Right ventricle myocardium superior (tissue), 1 donor: Measurements from ENCODE around the gene C22orf39. TPM values are rescaled to one million over a fixed set of nuclear protein-coding genes. Genes with fewer than 3 reads are reported as not detected.
A peak's percentile ranks its signal among the peaks of the same experiment; 100 is the strongest.

Experiments
- ATAC-seq: fragments of 200-7000 bp; cut with Tn5 transposase; one replicate; pipeline ENCODE4 v1.9.1; 2020; ENCODE audit warnings: mild to moderate bottlenecking; ENCODE audit not compliant: poor library complexity
- DNase-seq: peaks from one replicate; pipeline ENCODE4 v3.0.0-alpha.2; 2020
- intact Hi-C: fragments of 100-400 bp; cut with DNase I; formaldehyde crosslinking; loops from one replicate; pipeline ENCODE4 v1.11.2; 2022
- total RNA-seq: library from RNA; stranded (reverse); fragmentation: NEBNext Ultra II Directional; extraction: Animal tissue kit (Norgen Biotek cat#: 25700); gene quantifications from one replicate; pipeline ENCODE4 v1.2.1, GENCODE V29; 2021
- donor health status: DM: no; HTN: yes; CAD: no; lungs with severe emphysema.

C22orf39 gene
- total RNA-seq, 1 donor from 2014 or later: 65.7 TPM

DNA sequence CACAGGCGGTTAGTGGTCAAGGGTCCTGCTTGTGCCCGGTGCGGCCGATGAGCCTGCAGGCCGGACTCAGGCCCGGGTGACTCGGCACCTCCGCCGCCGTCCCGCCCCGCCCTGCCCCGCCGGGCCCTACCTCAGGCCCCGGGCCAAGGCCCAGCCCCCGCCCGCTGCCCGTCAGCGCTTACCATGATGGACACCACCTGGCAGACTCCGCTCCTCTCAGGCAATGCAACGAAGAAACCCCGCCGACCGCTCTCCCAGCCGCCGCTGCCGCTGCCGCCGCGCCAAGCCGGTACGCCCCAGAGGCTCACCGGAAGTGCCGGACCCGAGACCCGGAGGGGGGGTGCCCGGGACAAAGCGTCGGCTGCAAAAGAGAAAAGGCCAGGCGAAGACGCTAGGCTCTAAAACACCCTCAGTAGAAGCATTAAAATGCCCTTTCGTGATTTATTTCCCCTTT lies 31.4 kb upstream of the C22orf39 start, which contains the start of gene UFD1:
Gene UFD1, minus strand, starts transcription at position 293 of the 454 bp plus-strand sequence. Its CDS starts 108 bp downstream, at position 185.
- intact Hi-C loops: loop anchor here (10.0 kb wide), 1 partner anchor 94 kb away; no protein-coding TSS in a partner anchor
- DNase-seq (peak; percentile 90), ATAC-seq (peak; percentile 88)

DNA sequence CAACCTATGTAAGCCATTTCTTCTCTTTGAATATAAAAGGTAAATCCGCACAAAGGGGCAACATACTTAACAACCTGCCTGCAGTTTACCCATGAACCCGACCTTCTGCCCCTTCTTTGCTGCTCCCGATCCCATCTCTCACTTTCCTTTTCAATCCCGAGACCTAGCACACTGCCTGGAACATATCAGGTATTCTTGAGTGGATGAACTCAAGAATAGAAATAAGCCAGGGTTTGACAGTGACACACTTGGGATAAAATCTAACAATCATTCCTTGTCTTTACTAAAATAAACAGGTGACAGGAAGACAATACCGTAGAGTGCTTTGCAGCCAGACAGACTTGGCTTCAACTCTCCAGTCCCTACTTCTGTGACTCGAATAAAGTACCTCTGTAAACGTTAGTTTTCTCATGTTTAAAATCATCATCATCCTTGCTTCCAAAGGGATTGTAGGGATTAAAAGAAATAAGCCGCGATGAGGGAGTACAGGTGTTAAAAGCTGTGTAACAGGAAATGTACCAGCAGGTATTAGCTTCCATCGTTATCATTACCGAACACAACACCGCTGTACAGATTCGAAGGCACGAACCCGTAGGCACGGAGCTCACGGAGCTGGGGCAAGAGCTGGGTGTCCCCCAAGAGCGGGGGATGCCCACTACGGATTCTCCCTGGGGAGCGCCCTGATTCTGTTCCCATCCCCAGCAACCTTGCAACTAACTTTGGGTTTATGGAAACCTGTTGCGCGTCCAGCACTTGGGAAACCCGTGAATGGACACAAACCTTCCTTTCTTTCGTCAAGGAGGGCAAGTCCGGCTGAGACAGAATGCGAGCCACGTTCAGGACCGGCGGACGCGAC lies 30.8 kb upstream of the C22orf39 start:
- intact Hi-C loops: loop anchor here (10.0 kb wide), 1 partner anchor 93 kb away; no protein-coding TSS in a partner anchor
- ATAC-seq (no peak), DNase-seq (no peak)

DNA sequence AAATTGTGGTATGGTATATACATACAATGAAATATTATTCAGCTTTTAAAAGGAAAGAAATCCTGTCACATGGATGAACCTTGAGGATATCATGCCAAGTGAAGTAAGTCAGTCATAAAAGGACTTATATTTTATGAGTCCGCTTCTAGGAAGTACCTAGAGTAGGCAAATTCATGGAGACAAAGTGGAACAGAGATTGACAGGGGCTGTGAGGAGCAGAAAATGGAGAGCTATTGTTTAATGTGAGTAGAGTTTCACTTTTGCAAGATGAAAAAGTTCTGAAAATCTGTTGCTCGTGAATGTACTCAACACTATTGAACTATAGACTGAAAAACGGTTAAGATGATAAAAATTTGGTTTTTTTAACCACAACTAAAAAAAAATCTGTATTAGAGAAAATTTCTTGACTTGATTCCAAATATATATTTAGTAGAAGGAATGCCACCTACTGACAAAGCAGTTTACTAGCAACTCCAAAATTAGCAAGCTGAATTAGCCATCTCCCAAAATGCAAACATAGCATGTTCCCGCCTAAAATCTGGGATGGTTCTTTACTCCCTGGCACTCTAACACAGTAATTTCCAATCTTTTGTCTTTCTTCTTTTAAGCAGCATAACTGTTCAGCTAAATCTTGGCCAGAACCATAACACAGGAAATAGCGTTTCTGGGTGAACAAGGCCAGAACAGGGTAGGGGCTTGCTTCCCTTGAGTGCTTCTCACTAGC lies 30.0 kb upstream of the C22orf39 start:
- intact Hi-C loops: loop anchor here (10.0 kb wide), 1 partner anchor 93 kb away; no protein-coding TSS in a partner anchor
- DNase-seq (no peak), ATAC-seq (no peak)

DNA sequence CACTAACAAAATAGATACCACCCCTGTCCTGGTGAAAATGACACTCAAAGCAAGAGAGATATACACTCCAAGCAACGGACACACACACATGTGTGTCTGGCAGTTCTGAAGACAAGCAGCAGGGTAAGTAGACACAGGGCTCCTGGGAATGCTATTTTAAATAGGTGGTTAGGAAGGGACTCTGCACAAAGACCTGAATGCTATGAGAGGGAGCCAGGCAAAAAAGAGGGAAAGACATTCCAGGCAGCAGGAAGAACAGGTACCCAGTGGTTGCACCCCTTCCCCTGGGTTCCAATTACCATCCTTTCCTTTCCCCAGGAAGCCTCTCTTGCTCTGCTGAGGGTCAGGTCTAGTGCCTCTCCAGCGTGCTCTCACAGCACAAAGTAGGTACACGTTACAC lies 28.5 kb upstream of the C22orf39 start:
- intact Hi-C loops: loop anchor here (10.0 kb wide), 1 partner anchor 91 kb away; no protein-coding TSS in a partner anchor
- no peak for ATAC-seq

DNA sequence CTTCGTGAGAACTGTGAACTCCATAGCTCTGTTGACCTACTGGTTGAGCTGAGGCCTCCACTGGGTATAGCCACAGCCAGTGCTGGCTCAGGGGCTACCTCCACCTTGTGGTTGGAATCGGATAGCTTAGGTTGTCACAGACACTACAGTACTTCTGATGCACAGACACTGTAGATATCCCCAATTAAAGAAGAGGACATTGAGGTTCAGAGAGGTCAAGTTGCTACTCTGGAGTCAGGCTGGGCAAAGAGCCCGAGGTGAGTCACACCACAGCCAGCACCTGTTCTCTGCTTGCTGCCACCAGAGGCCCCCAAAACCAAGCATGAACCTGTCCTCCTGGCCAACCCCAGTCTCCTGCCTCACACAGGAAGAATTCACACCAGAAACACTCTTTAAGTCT lies 26.1 kb upstream of the C22orf39 start:
- DNase-seq (no peak), ATAC-seq (no peak)
- intact Hi-C loops: loop anchor here (10.0 kb wide), 1 partner anchor 89 kb away; no protein-coding TSS in a partner anchor

More for the DNA sequence above, 28.5 kb upstream of the C22orf39 start:
- no peak for DNase-seq

DNA sequence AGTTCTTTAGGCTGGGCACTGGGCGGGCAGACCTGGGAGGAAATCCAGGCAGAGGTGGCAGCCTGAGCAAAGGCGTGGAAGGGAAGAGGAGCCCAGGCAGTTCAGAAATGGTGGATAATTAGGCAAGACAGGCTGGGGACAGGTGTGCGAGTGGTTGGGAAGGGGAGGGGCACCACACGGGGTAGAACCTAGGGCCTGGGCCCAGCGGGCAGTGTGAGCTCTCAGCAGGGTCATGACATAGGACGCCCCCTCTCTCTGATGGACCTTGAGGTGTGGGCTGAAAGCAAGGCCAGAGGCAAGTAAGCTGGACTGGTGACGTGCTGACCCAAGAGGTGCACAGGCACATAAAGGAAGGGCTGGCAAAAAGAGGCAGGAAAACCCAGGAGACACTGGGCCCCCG lies 24.7 kb upstream of the C22orf39 start:
- DNase-seq: no peak
- intact Hi-C loops: loop anchor here (10.0 kb wide), 1 partner anchor 87 kb away; no protein-coding TSS in a partner anchor
- no peak for ATAC-seq

DNA sequence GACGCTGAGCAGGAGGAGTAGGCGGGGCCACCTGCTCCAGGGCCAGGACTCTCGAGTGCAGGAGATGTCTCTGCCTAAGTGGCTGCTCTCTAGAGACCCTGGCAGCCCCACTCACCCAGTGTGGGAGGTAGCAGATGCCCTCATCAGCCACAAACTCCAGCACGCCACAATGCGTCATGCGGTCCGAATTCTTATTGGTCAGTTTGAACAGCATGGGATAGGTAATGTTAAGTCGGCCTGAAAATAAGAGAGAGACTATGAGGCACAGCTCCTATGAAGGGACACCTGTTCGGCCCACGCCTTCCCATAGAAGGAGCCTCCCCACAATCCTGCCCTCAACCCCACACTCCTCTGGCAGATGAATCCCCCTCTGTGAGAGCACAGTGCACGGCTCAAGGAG lies 24.1 kb upstream of the C22orf39 start:
- intact Hi-C loops: loop anchor here (10.0 kb wide), 1 partner anchor 87 kb away; no protein-coding TSS in a partner anchor
- ATAC-seq: no peak

DNA sequence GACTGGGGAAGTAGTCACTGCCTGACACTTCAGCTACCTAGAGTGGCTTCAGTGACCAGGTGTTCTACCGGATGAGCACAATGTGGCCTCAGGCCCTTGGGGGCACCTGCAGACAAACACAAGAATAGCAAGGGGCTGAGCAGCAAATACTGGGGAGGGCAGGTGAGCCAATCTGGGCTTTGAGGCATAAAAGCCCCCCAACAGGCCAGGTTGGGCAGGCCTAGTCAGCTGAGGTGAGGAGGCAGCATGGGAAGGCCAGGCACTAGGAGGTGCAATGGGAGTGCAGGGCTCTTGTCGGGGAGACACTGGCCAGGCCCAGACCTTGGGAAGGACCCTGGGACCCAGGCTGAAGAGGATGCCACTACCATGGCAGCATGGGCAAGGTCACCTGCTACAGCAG lies 22.5 kb upstream of the C22orf39 start:
- no peak for DNase-seq
- intact Hi-C loops: loop anchor here (10.0 kb wide), 1 partner anchor 85 kb away; no protein-coding TSS in a partner anchor
- ATAC-seq: no peak

More for the DNA sequence above, 24.1 kb upstream of the C22orf39 start:
- DNase-seq: no peak

DNA sequence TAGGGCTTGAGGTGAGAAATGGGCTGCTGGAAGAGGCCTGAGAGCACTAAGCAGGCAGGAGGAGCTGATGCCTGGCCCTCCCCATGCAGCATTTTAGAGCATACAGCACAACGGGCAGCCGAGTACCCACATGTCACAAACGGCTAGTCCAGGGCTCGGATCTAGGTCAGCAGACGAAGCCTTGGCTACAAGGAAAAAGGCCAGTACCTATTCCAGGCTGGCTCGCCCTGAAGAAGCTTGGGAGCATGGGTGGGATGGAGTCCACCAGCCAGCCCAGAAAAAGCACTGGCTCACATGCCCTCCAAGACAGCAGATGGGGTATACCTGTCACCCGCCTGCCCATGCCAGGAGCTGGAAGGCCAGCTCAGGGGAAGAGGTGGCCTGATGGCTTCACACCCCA lies 21.9 kb upstream of the C22orf39 start:
- intact Hi-C loops: no loop called here

DNA sequence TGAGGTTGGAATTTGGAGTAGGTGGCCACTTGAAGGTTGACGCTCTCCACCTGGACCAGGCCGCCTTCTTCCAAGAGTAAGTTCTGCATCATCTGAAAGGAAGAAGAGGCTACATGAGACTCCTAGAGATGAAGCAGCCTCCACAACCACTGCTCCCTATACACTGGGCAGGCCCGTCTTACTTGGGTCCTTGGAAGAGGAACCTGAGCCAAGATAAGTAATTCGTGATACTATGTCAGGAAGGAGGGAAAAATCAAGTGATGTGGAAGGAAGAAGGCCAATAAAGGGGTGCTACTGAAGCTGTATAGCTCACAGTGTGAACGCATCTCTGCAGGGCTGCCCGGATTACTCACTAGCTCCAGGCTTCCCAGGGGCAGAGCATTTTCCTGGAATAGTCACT lies 20.4 kb upstream of the C22orf39 start:
- ATAC-seq: no peak
- intact Hi-C loops: no loop called here
- no peak for DNase-seq

More for the DNA sequence above, 21.9 kb upstream of the C22orf39 start:
- DNase-seq (no peak), ATAC-seq (no peak)

DNA sequence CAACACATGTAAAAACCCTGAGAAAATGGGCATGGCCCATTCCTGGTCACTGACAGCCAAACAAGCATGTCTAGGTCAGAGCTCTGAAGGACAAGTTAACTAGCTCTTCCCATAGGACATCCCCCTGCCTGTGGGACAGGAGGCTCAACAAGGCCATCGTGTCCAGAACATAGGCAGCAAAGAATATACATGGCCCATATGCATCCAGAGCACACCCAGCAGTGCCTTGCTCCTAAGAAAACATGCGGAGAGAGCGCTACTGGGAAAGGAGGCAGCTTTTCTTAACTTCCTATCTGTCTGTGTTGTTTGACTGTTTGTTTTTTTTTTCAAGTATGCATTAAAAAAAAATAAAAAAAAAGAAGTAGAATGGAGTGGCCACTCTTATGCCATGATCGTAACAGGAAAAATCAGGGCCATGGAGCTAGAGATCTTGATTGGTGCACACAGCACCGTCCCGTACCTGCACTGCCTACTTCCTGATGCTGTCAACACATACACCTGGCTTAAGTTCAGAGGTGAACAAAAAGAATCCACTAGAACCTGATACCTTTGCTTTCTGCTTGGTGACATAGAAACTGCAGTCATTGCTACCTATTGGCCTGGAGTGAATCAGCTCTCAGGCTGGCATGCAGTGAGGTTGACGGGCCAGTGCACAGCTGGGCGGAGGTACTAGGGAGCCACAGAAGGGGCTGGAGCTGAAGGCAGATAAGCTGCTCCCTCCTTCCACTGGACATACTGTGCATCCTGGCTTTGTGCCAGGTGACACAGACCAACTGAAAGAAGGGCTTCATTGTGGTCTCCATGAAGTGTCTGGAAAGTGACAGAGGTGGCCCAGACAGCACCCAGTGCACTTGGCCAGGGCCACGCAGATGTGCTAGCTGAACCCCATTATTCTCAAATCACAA lies 19.6 kb upstream of the C22orf39 start:
- intact Hi-C loops: no loop called here
- ATAC-seq: no peak
- no peak for DNase-seq

DNA sequence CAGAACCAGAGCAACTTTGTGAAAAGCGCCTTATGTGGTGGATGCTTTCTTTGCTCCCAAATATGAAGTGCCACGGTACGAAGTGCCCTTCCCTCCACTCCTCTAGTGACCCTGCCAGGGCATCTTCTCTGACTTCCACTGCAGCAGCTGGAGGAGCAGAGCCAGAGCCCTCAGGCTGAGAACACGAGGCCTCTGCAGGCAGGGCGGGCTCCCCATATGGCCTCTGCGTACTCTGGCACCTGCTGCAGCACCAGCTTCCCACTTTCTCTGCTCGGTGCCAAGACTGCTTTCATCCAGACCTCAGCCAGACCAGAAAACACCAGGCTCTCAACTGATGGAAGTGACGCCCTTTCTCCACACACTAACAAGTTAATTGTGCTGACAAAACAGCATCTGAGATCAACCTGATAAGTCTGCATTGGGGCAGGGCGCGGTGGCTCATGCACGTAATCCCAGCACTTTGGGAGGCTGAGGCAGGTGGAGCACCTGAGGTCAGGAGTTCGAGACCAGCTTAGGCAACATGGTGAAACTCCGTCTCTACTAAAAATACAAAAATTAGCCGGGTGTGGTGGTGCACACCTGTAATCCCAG lies 18.7 kb upstream of the C22orf39 start:
- intact Hi-C loops: no loop called here
- ATAC-seq: no peak
- DNase-seq: no peak

DNA sequence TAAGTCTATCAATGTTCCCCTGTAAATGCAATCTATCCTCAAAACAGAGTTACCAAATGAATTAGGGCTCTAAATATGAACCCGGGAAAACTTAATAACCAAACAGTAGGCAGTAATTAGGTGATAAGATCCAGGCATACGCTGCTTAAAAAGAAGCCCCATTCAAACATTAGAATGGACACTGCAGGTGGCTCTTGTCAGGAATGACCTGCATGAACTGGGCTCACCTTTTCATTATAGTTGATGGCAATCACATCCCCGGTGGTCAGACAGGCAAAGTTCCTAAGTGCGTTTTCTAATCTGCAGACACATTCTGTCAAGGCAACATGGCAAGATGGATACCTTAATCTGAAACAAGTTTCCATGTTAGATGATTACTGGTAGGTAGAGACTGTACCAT lies 17.5 kb upstream of the C22orf39 start:
- intact Hi-C loops: no loop called here
- DNase-seq (no peak), ATAC-seq (no peak)

DNA sequence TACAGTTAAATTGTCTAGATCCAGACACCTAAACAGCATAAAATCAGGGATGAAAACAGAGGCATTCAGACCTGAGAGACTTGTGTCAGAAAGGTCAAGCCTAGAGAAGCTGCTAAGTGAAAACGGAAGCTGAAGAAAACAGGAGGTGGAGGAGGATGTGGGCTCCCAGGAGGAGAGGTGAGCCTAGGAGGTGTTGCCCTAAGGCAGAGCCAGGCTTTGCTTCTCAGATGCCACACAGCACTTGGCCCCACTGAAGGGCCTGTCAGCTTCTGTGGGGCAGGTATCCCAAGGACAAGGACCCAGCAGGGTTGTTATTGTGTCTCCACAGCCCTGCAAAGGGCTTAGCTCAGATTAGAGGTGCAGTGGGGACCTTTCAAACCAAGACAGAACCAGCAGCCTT lies 17.0 kb upstream of the C22orf39 start:
- intact Hi-C loops: no loop called here
- DNase-seq: no peak
- no peak for ATAC-seq

DNA sequence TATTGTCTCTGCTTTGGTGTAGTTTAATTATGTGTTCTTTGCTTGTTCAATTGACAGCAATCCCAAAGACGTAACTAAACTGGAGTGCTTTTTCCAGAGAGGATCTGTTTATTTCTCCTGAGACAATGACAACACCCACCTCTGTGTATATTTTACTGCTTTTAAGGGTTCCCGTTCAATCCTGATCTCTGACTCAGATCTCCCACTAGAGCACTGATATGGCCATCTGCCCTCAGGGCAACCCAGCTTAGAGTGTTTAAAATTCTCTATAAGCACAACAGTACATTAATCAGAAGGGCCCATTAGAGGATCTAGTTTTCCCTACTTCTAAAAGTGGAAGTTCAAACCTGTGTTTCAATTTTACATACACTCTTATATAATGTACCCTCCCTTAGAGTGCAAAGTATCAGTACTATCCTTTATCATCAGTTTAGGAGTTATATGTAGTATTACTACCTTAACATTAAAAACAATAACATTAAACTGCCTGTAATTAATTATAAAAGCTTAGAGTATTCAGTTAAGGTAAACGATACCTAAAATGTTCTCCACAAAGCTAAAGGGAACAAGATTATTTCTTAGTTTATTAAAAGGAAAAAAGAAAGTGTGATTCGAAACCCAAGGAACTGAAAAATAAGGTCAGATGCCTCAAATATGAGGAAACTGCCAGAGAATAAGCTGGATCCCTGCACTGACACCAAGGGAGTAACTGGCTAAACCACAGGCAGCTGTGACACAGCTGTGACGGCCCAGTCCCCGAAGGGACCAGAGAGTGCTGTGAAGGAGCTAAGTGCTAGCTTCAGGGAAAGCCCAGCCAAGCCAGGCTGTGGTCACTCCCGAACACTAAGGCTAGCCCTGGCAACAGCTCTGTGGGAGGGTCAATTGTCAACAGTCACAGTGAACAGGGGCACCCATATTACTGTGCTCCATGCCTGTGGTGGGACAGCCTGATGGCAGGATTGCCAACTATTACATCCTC lies 16.3 kb upstream of the C22orf39 start:
- peak; percentile 81 for ATAC-seq
- intact Hi-C loops: no loop called here
- DNase-seq: peak; percentile 74

DNA sequence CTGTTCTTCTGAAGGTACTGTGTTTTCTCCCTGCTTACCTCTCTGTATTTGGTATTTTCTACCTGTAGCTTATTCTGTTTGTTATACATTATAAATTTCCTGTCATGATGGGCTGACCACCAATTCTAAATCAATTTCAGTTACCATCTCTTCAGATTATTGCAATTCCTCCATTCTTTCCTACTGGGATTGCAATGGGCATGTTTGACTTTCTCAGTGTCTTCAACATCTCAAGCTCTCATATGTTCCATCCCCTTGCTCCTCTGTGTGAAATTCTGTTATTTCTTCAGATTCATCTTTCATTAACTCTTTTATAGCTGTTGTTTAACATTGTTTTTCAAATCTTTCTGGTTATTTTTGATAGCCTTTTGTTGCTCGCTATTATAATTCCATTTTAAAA lies 15.5 kb upstream of the C22orf39 start:
- no peak for DNase-seq
- no peak for ATAC-seq
- intact Hi-C loops: no loop called here

DNA sequence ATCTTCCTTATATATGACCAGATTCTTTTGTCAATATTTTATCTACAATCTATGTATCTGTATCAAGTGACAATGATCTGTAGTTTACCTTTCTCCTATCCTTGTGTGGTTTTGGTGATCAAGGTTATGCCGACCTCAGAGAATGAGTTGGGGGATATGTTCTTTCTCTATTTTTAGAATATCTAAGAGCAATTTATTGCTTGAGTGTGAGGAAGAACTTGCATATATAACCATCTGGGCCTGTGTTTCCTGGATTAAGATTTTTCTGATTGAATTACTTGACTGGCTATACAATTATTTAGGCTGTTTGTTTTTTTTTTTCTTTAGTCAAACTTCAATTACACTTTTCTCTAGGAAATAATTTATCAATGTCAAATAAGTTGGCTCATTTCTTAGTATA lies 14.0 kb upstream of the C22orf39 start:
- DNase-seq: no peak
- no peak for ATAC-seq
- intact Hi-C loops: no loop called here
